Lung (tissue), 12 donors: ENCODE data around the gene PPP6R3. TPM values are rescaled to one million over a fixed set of nuclear protein-coding genes. Genes with fewer than 3 reads are reported as not detected.

Experiments used
- ATAC-seq: fragments of 200-7000 bp; cut with Tn5 transposase; one replicate; pipeline ENCODE4 v1.9.1; 2020; ENCODE audit warnings: moderate number of reproducible peaks; ENCODE audit not compliant: insufficient read depth, low FRiP score
- DNase-seq, 3 donors: peaks; one replicate each; pipeline ENCODE4 v3.0.0-alpha.2; 2013 to 2017
- H3K27ac ChIP-seq, 2 donors: one replicate each; pipeline ENCODE4 v1.5.1; 2013; ENCODE audit warnings: mild to moderate bottlenecking in 2 of 2, moderate library complexity in 2 of 2, control low read depth in 1 of 2, inconsistent platforms in 1 of 2, low read depth in 1 of 2, low read length in 1 of 2
- H3K27me3 ChIP-seq, 3 donors: one replicate each; pipeline ENCODE4 v1.5.1; 2013; ENCODE audit warnings: low read length in 2 of 3; ENCODE audit not compliant: control insufficient read depth in 3 of 3, insufficient read depth in 3 of 3
- H3K36me3 ChIP-seq, 4 donors: one replicate each; pipeline ENCODE4 v1.5.1; 2013; ENCODE audit warnings: low read length in 4 of 4, mild to moderate bottlenecking in 1 of 4, moderate library complexity in 1 of 4; ENCODE audit not compliant: control insufficient read depth in 4 of 4, insufficient read depth in 4 of 4
- H3K4me1 ChIP-seq, 5 donors: one replicate each; pipeline ENCODE4 v1.5.1; 2013; ENCODE audit warnings: low read length in 5 of 5, mild to moderate bottlenecking in 2 of 5, moderate library complexity in 1 of 5; ENCODE audit not compliant: control insufficient read depth in 5 of 5, insufficient read depth in 5 of 5
- H3K4me3 ChIP-seq: one replicate; pipeline ENCODE4 v1.5.1; 2013; ENCODE audit warnings: mild to moderate bottlenecking, control low read depth, moderate library complexity
- H3K9ac ChIP-seq, 2 donors: one replicate each; pipeline ENCODE4 v1.5.1; 2013; ENCODE audit warnings: low read length in 2 of 2, control low read depth in 1 of 2; ENCODE audit not compliant: insufficient read depth in 1 of 2
- H3K9me3 ChIP-seq, 4 donors: one replicate each; pipeline ENCODE4 v1.5.1; 2013; ENCODE audit warnings: low read length in 3 of 4, mild to moderate bottlenecking in 1 of 4, moderate library complexity in 1 of 4; ENCODE audit not compliant: control insufficient read depth in 4 of 4, insufficient read depth in 3 of 4
- CTCF ChIP-seq: IDR thresholded peaks from 2 replicates; pipeline ENCODE4 v1.5.1; 2012; ENCODE audit warnings: mild to moderate bottlenecking; ENCODE audit errors: control extremely low read depth, extremely low read depth
- whole genome bisulfite sequencing, 2 donors: extraction: QIAGEN DNeasy Blood & Tissue Kit; methylation state at CpG; one replicate each; pipeline ENCODE4 v1.1.7; 2013; 5-methylcytosine and 5-hydroxymethylcytosine counted together
- polyA plus RNA-seq, 2 donors: library from polyadenylated mRNA; stranded (reverse); fragments of 200-250 nt; gene quantifications; one replicate each; pipeline ENCODE4 v1.2.1, GENCODE V29; 2013
- total RNA-seq, 2 donors: library from RNA; depleted of rRNA in 1 of 2; stranded (reverse); fragments of >200 nt in 1 of 2; gene quantifications; one replicate each; pipeline ENCODE4 v1.2.1, GENCODE V29; 2014 to 2021
- donor health status: control.
- donor health status: control.
- donor health status: Bipolar disorder and iron deficiency.
- donor health status: healthy.
- donor health status: DM: yes; HTN: yes; CAD: no.

PPP6R3 gene
- total and polyA plus RNA-seq, 4 donors = 28.5 to 217 (median 60.7) TPM

GRCh38 chr11:68591719-68592118 is 131.2 kb downstream of the PPP6R3 start:
- H3K36me3 ChIP-seq = peaks cover 26 to 50% (median 37%) of the 10 kb centered on the region in 4 donors
- no peak overlapping the region for H3K4me3 ChIP-seq
- DNase-seq = no peak
- H3K27ac ChIP-seq = no peak overlapping the region
- no peaks in the 10 kb centered on the region for H3K27me3 ChIP-seq
- ATAC-seq = no peak
- WGBS, 2 donors = 67 to 96% methylated on average over 5 of the region's 5 CpGs
- H3K9ac ChIP-seq = no peak overlapping the region
- H3K9me3 ChIP-seq = peaks cover 0 to 2% (median 0%) of the 10 kb centered on the region in 4 donors
- H3K4me1 ChIP-seq = peaks cover 0 to 3% (median 0%) of the 10 kb centered on the region in 5 donors
- no peak for TF ChIP-seq CTCF

GRCh38 chr11:68593441-68593840 is 132.9 kb downstream of the PPP6R3 start:
- no peak overlapping the region for H3K27ac ChIP-seq
- DNase-seq = no peak
- no peaks in the 10 kb centered on the region for H3K27me3 ChIP-seq
- no peak overlapping the region for H3K4me3 ChIP-seq
- 77 to 82% methylated on average over 2 of the region's 2 CpGs for WGBS, 2 donors
- peaks cover 33 to 57% (median 43%) of the 10 kb centered on the region in 4 donors for H3K36me3 ChIP-seq
- no peak overlapping the region for H3K9ac ChIP-seq
- no peak for ATAC-seq
- no peak for TF ChIP-seq CTCF
- peaks cover 0 to 5% (median 0%) of the 10 kb centered on the region in 5 donors for H3K4me1 ChIP-seq
- peaks cover 0 to 2% (median 0%) of the 10 kb centered on the region in 4 donors for H3K9me3 ChIP-seq

- H3K36me3 ChIP-seq = peaks cover 34 to 59% (median 45%) of the 10 kb centered on the region in 4 donors
- H3K9ac ChIP-seq = no peak overlapping the region
- no peak overlapping the region for H3K27ac ChIP-seq
- no peaks in the 10 kb centered on the region for H3K27me3 ChIP-seq
- whole genome bisulfite sequencing, 2 donors = 94 to 95% methylated on average over 4 of the region's 4 CpGs
- peaks cover 0 to 5% (median 0%) of the 10 kb centered on the region in 5 donors for H3K4me1 ChIP-seq
- peaks cover 0 to 2% (median 0%) of the 10 kb centered on the region in 4 donors for H3K9me3 ChIP-seq
- no peak for DNase-seq
- ATAC-seq = no peak
- no peak for TF ChIP-seq CTCF
- H3K4me3 ChIP-seq = no peak overlapping the region
These were observed 133.6 kb downstream of the PPP6R3 start for GRCh38 chr11:68594123-68594522.

- no peak overlapping the region for H3K4me3 ChIP-seq
- no peak for TF ChIP-seq CTCF
- H3K9me3 ChIP-seq = no peaks in the 10 kb centered on the region
- ATAC-seq = no peak
- H3K27me3 ChIP-seq = no peaks in the 10 kb centered on the region
- H3K27ac ChIP-seq = no peak overlapping the region
- peak in 1 of 3 donors; percentile 10 for DNase-seq
- peaks cover 0 to 5% (median 0%) of the 10 kb centered on the region in 5 donors for H3K4me1 ChIP-seq
- no peak overlapping the region for H3K9ac ChIP-seq
- peaks cover 35 to 65% (median 49%) of the 10 kb centered on the region in 4 donors for H3K36me3 ChIP-seq
- 69 to 79% methylated on average over 4 of the region's 4 CpGs for WGBS, 2 donors
These were observed 135.7 kb downstream of the PPP6R3 start for GRCh38 chr11:68596231-68596630.
